Neural crest cell (in vitro differentiated cells): ENCODE data around the gene VANGL2. TPM values are rescaled to one million over a fixed set of nuclear protein-coding genes. Genes with fewer than 3 reads are reported as not detected.

Source experiments
- DNase-seq: peaks from one replicate; pipeline ENCODE4 v3.0.0; 2021; ENCODE audit warnings: low read depth, mixed read lengths, low spot score
- H3K27ac Mint-ChIP-seq: one replicate; pipeline ENCODE4 v1.8.0; 2021; ENCODE audit warnings: mild to moderate bottlenecking, mixed read lengths; ENCODE audit not compliant: unreplicated experiment
- H3K27me3 Mint-ChIP-seq: 2 replicates; pipeline ENCODE4 v1.8.0; 2021; ENCODE audit warnings: low read depth, mild to moderate bottlenecking, mixed read lengths
- H3K36me3 Mint-ChIP-seq: 2 replicates; pipeline ENCODE4 v1.8.0; 2021; ENCODE audit warnings: low read depth, mild to moderate bottlenecking, mixed read lengths
- H3K4me1 Mint-ChIP-seq: 2 replicates; pipeline ENCODE4 v1.8.0; 2021; ENCODE audit warnings: mixed read lengths
- H3K4me3 Mint-ChIP-seq: one replicate; pipeline ENCODE4 v1.8.0; 2021; ENCODE audit warnings: mild to moderate bottlenecking, mixed read lengths
- H3K9me3 Mint-ChIP-seq: 2 replicates; pipeline ENCODE4 v1.8.0; 2021; ENCODE audit warnings: mixed read lengths
- total RNA-seq: library from RNA; stranded (reverse); gene quantifications from 2 replicates; pipeline ENCODE4 v1.2.1, GENCODE V29; 2021
- TF ChIP-seq, protein P1 (sequence below): fragments of 200-600 bp; sonication (generic); conservative IDR thresholded peaks from 2 replicates; pipeline ENCODE4 v1.5.0; 2021; ENCODE audit warnings: antibody characterized with exemption, mild to moderate bottlenecking

The VANGL2 gene
- total RNA-seq, 1 donor from 2014 or later: 109 TPM

DNA sequence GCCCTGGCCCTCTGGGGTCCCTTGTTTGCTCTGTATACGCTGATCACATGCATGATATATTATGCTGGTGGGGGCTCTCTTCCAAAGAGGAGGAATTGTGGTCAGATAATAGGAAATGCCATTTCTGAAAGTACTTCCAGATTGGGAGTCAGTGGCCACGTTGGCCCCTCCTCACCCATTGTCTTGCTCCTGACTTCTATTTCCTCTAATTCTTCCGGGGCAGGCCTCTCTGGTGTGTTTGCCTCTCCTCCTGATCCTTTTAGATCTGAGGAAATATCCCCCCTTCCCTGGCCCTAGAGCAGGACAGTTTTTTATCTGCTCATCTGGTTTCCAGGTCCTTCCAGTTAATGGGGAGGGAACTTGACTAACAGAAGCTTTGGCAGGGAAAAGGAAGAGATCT is 2.9 kb downstream of the VANGL2 start:
- peaks cover 6% of the 10 kb centered on the region for H3K36me3 Mint-ChIP-seq
- no peaks in the 10 kb centered on the region for H3K9me3 Mint-ChIP-seq
- peak overlapping the region; percentile 95 for H3K4me3 Mint-ChIP-seq
- TF ChIP-seq, protein P1, sequence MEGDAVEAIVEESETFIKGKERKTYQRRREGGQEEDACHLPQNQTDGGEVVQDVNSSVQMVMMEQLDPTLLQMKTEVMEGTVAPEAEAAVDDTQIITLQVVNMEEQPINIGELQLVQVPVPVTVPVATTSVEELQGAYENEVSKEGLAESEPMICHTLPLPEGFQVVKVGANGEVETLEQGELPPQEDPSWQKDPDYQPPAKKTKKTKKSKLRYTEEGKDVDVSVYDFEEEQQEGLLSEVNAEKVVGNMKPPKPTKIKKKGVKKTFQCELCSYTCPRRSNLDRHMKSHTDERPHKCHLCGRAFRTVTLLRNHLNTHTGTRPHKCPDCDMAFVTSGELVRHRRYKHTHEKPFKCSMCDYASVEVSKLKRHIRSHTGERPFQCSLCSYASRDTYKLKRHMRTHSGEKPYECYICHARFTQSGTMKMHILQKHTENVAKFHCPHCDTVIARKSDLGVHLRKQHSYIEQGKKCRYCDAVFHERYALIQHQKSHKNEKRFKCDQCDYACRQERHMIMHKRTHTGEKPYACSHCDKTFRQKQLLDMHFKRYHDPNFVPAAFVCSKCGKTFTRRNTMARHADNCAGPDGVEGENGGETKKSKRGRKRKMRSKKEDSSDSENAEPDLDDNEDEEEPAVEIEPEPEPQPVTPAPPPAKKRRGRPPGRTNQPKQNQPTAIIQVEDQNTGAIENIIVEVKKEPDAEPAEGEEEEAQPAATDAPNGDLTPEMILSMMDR: no peak
- H3K27me3 Mint-ChIP-seq: no peaks in the 10 kb centered on the region
- H3K27ac Mint-ChIP-seq: no peak overlapping the region
- no peak for DNase-seq
- H3K4me1 Mint-ChIP-seq: peaks cover 73% of the 10 kb centered on the region

DNA sequence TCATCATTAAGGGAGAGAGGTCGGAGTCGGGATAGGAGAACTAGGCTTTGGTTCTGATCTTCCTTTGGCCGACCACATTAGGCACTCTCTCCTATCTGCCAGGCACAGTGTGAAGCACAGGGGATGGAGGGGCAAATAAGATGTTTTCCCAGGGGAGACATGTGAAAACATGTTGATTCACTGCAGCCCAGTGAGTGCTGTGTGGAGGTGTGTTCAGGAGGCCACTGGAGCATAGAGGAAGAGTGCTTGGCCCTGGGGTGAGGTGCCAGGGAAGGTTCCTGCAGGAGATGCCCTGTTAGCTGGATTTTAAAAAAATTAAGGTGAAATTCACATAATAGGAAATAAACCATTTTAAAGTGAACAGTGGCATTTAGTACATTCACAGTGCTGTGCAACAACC is 3.7 kb downstream of the VANGL2 start:
- H3K27ac Mint-ChIP-seq: no peak overlapping the region
- no peaks in the 10 kb centered on the region for H3K9me3 Mint-ChIP-seq
- no peaks in the 10 kb centered on the region for H3K27me3 Mint-ChIP-seq
- peak overlapping the region; percentile 95 for H3K4me3 Mint-ChIP-seq
- TF ChIP-seq, protein P1: no peak
- H3K36me3 Mint-ChIP-seq: peaks cover 6% of the 10 kb centered on the region
- no peak for DNase-seq
- peaks cover 75% of the 10 kb centered on the region for H3K4me1 Mint-ChIP-seq

DNA sequence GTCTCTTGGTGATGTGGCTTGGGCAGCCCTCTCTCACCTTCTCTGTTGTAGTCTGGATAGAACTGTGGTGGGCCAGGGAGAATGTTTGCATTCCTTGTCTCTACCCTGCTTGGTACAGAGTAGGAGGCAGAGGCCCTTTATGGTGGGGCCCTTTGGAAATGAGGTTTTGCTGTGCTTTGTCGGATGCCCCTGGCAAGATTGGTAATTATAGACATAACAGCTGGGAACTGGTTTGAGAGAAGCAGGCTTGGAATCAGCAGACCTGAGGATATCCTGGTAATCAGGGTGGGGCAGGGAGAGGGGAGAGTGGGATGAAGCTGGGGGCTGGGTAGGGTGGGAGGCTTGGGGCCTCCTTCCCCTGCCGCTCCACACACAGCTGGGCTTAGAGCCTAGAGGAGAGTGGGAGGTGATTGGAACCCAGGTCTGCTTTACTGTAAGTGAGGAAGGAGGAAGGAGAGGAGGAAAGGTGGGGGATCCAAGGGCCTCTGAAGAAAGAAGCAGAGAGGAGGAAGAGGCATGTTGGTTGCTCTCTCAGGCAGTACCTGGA is 5.0 kb downstream of the VANGL2 start:
- TF ChIP-seq, protein P1: no peak
- Mint-ChIP-seq H3K9me3 (no peaks in the 10 kb centered on the region), H3K36me3 (peaks cover 8% of the 10 kb centered on the region), H3K27ac (peak overlapping the region; percentile 64), H3K4me1 (peaks cover 80% of the 10 kb centered on the region), H3K27me3 (no peaks in the 10 kb centered on the region), H3K4me3 (peak overlapping the region; percentile 95)
- no peak for DNase-seq

DNA sequence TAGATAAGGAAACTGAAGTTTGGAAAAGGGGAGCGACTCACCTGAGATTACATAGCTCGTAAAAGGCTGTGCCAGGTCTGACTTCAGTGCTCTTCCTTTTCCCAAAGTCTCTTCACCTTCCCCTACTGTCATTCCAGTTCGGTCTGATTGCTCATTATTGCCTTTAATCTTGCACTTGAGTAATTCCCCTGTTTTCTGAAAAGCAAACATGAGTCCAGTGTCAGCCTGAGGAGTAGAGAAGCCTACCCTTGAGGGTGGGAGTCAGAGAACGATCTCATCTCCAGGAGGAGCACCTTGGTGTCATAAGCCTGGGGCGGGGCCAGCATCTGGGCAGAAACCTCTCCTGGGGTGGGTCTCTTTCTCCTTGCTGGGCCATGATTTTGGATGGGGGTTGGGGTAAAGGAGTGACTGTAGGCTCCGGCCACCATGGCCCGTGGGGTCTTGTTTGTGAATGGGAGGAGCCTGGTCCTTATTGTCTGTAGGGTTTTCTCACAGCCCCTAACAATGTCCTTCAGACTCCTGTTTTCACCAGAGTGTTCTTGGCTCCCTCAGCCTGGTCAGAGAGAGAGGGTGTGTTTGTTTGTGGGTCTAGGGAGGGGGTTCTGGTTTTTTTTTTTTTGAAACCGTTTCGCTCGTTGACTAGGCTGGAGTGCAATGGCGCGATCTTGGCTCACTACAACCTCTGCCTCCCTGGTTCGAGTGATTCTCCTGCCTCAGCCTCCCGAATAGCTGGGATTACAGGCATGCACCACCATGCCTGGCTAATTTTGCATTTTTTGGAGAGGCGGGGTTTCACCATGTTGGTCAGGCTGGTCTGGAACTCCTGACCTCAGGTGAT is 6.0 kb downstream of the VANGL2 start:
- Mint-ChIP-seq H3K4me1 (peaks cover 87% of the 10 kb centered on the region), H3K27ac (no peak overlapping the region)
- DNase-seq: no peak

DNA sequence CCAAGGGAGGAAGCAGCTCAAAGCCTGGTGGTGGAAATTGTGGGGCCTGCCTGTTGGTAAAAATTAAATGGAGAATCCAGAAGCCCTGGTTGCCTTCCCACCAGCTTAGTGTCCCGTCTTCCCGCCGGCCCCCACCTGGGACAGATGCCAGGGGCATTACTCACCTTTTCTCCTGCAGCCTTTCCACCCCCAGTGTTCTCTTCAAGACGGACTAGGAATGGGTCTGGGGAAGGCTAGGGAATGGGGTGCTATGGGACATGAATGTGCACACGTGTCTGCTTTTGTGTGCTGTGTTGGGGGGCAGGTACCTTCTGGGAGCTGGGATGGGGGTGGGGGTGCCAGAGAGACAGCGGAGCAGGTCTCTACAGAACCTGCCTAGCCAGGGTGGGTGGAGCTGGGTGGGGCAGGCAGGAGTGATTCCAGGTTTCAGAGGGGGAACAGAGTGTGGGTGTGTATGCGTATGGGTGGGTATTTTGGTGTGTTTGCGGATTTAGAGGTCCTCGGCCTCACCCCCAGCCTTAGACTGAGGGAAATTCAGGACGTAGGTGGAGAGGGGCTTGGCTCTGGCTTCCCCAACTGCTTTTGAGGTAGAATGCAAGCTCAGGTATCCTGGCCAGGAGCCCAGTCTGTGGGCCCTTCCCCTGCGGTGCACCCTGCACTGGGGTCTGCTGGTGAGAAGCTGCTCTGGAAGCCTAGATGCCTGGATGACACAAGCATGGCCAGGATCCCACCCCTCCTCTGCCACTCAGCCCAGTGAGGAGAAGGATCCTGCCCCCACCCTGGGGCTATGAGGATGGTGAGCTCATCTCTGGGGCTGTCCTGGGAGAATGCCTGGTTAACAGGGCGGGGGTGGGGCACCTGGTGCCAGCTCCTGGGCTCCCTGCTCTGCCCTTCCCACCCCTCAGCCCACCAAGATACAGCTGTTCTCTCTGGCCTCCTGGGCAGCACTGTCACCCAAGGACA is 7.8 kb downstream of the VANGL2 start:
- no peak for DNase-seq

More for the DNA sequence above, 6.0 kb downstream of the VANGL2 start:
- TF ChIP-seq, protein P1: no peak
- Mint-ChIP-seq H3K9me3 (no peaks in the 10 kb centered on the region), H3K27me3 (no peaks in the 10 kb centered on the region), H3K36me3 (peaks cover 8% of the 10 kb centered on the region), H3K4me3 (peak overlapping the region; percentile 49)

More for the DNA sequence above, 7.8 kb downstream of the VANGL2 start:
- Mint-ChIP-seq H3K27me3 (no peaks in the 10 kb centered on the region), H3K36me3 (peaks cover 8% of the 10 kb centered on the region), H3K4me1 (peaks cover 83% of the 10 kb centered on the region), H3K27ac (no peak overlapping the region), H3K9me3 (no peaks in the 10 kb centered on the region), H3K4me3 (peak overlapping the region; percentile 88)
- TF ChIP-seq, protein P1: no peak
